Testis (tissue), 2 donors: Measurements from ENCODE around the gene DLEC1.

Experiments used
- CTCF ChIP-seq, 3 experiments: fragments of 450-650 bp in 2 of 3; fragments of 200-600 bp in 1 of 3; sonication (generic) in 1 of 3; IDR thresholded peaks; one replicate each; pipeline ENCODE4 v1.5.1; 2016 to 2019; ENCODE audit warnings: antibody characterized with exemption in 3 of 3, mild to moderate bottlenecking in 2 of 3, moderate library complexity in 1 of 3
- POLR2A ChIP-seq: fragments of 450-650 bp; IDR thresholded peaks from one replicate; pipeline ENCODE4 v1.6.1; 2017; ENCODE audit warnings: antibody characterized with exemption, mild to moderate bottlenecking, moderate library complexity

GRCh38 chr3:38005076-38006020, 33.7 kb upstream of the DLEC1 start:
- TF ChIP-seq CTCF (IDR thresholded peaks at IDR 0.05) (no peak), POLR2A (no peak)
